ENCODE results near the gene CHD1. TPM values are rescaled to one million over a fixed set of nuclear protein-coding genes. Genes with fewer than 3 reads are reported as not detected.
A peak's percentile ranks its signal among the peaks of the same experiment; 100 is the strongest.

CHD1 gene
- total and polyA plus RNA-seq, 2 donors (not counting 1 experiment from before 2014, with no cell fraction given) = 18.2 to 48.4 TPM

DNA sequence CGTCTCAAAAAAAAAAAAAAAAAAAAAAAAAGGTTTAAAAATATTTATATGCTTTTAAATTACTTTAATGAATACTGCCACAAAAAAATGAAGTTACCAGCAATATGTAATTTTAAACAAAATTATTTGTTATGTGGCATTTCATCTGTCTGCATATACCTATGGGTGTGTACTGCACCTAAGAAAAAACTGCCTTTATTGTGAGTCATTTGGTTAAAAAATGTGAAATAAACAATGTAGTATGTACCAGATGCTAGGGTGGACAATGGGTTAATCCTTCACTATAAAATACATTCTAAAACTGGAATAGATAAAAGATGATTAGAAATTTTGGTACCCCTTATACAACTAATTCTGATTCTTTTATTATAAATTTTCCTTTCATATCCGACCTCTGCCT, 12.3 kb downstream of the CHD1 start:
- no peak overlapping the region for H3K4me3 ChIP-seq (replicated peaks in 1 of 4; ENCODE audit: control extremely low read depth in 1 of 4, insufficient read depth in 1 of 4, low read depth in 3 of 4, low read length in 4 of 4)
- H3K27me3 ChIP-seq (ENCODE audit: control insufficient read depth, insufficient read depth, low read length) = no peaks in the 10 kb centered on the region
- H3K4me2 ChIP-seq (ENCODE audit: extremely low read depth, insufficient read depth, low read length) = no peak overlapping the region
- no peak overlapping the region for H3K9ac ChIP-seq (ENCODE audit: insufficient read depth, low read length)
- no peaks in the 10 kb centered on the region for H3K4me1 ChIP-seq (ENCODE audit: control insufficient read depth, extremely low read depth, insufficient read depth, low read length)
- no peak overlapping the region for H3K27ac ChIP-seq (ENCODE audit: insufficient read depth, low read length)
- peaks cover 74% of the 10 kb centered on the region for H3K79me2 ChIP-seq (ENCODE audit: control insufficient read depth, insufficient read depth, low read length)
- H3K9me3 ChIP-seq (ENCODE audit: control insufficient read depth, insufficient read depth, low read depth, low read length) = no peaks in the 10 kb centered on the region
- H4K20me1 ChIP-seq (ENCODE audit: control insufficient read depth, extremely low read depth, insufficient read depth, low read length) = no peaks in the 10 kb centered on the region
- H3K36me3 ChIP-seq (ENCODE audit: control insufficient read depth, insufficient read depth, low read length) = peaks cover 3% of the 10 kb centered on the region
- no peak for DNase-seq (ENCODE audit: low read depth in 2 of 2)
- no peak overlapping the region for H2AFZ ChIP-seq (ENCODE audit: low read length)
- TF ChIP-seq CTCF (conservative IDR thresholded peaks at IDR 0.05 in 1 of 2, IDR thresholded peaks at IDR 0.05 in 1 of 2; ENCODE audit: low read depth in 1 of 2, low read length in 2 of 2) (no peak), EZH2 (IDR thresholded peaks at IDR 0.05; ENCODE audit: low read length, missing control alignments) (no peak)

- H3K79me2 ChIP-seq (ENCODE audit: control insufficient read depth, insufficient read depth, low read length) = peaks cover 72% of the 10 kb centered on the region
- H3K36me3 ChIP-seq (ENCODE audit: control insufficient read depth, insufficient read depth, low read length) = no peaks in the 10 kb centered on the region
- DNase-seq (ENCODE audit: low read depth in 2 of 2) = no peak
- no peaks in the 10 kb centered on the region for H3K9me3 ChIP-seq (ENCODE audit: control insufficient read depth, insufficient read depth, low read depth, low read length)
- H3K4me3 ChIP-seq (replicated peaks in 1 of 4; ENCODE audit: control extremely low read depth in 1 of 4, insufficient read depth in 1 of 4, low read depth in 3 of 4, low read length in 4 of 4) = no peak overlapping the region
- TF ChIP-seq CTCF (conservative IDR thresholded peaks at IDR 0.05 in 1 of 2, IDR thresholded peaks at IDR 0.05 in 1 of 2; ENCODE audit: low read depth in 1 of 2, low read length in 2 of 2) (no peak), EZH2 (IDR thresholded peaks at IDR 0.05; ENCODE audit: low read length, missing control alignments) (no peak)
- H3K9ac ChIP-seq (ENCODE audit: insufficient read depth, low read length) = no peak overlapping the region
- H4K20me1 ChIP-seq (ENCODE audit: control insufficient read depth, extremely low read depth, insufficient read depth, low read length) = no peaks in the 10 kb centered on the region
- no peak overlapping the region for H2AFZ ChIP-seq (ENCODE audit: low read length)
- H3K4me2 ChIP-seq (ENCODE audit: extremely low read depth, insufficient read depth, low read length) = no peak overlapping the region
- no peak overlapping the region for H3K27ac ChIP-seq (ENCODE audit: insufficient read depth, low read length)
- no peaks in the 10 kb centered on the region for H3K27me3 ChIP-seq (ENCODE audit: control insufficient read depth, insufficient read depth, low read length)
- no peaks in the 10 kb centered on the region for H3K4me1 ChIP-seq (ENCODE audit: control insufficient read depth, extremely low read depth, insufficient read depth, low read length)
Observed at GRCh38 chr5:98913911-98914310, 14.9 kb downstream of the CHD1 start.

DNA sequence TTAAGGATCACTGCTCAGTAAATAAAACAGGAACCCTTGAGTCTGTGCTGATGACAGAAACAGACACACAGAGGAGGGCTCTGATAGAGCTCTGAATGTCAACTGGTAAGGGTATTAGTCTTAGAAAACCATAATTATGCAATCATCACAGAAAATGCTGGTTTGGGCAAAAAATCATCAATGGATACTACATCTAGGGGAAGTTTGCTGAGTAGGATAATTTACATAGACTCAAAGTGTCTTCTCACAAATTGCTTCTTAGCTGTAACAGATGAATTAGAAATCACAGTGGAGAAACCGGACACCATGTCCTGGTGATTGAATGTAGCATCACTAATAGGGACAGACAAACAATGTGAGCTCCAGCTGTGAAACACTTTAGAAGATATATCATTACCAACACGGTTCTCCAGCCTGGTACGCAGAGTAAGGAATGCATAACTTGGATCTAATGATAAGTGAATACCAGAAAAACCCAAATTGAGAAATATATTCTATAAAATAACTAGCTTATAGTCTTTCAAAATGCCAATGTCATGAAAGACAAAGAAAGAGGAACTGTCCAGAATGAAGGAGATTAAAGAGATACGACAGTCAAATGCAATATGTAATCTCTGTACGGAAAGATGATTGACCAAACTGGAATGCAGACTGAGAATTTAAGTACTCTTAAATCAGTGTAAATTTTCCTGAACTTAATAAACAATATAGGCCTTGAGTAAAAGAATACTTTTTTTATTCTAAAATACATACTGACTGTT, 17.3 kb downstream of the CHD1 start:
- no peak overlapping the region for H3K27ac ChIP-seq (ENCODE audit: insufficient read depth, low read length)
- no peak overlapping the region for H3K4me3 ChIP-seq (replicated peaks in 1 of 4; ENCODE audit: control extremely low read depth in 1 of 4, insufficient read depth in 1 of 4, low read depth in 3 of 4, low read length in 4 of 4)
- no peak overlapping the region for H2AFZ ChIP-seq (ENCODE audit: low read length)

More for the DNA sequence above, 17.3 kb downstream of the CHD1 start:
- Histone ChIP-seq H3K9me3 (ENCODE audit: control insufficient read depth, insufficient read depth, low read depth, low read length) (no peaks in the 10 kb centered on the region), H4K20me1 (ENCODE audit: control insufficient read depth, extremely low read depth, insufficient read depth, low read length) (no peaks in the 10 kb centered on the region), H3K4me2 (ENCODE audit: extremely low read depth, insufficient read depth, low read length) (no peak overlapping the region), H3K4me1 (ENCODE audit: control insufficient read depth, extremely low read depth, insufficient read depth, low read length) (no peaks in the 10 kb centered on the region), H3K79me2 (ENCODE audit: control insufficient read depth, insufficient read depth, low read length) (peaks cover 62% of the 10 kb centered on the region), H3K27me3 (ENCODE audit: control insufficient read depth, insufficient read depth, low read length) (no peaks in the 10 kb centered on the region), H3K36me3 (ENCODE audit: control insufficient read depth, insufficient read depth, low read length) (no peaks in the 10 kb centered on the region), H3K9ac (ENCODE audit: insufficient read depth, low read length) (no peak overlapping the region)
- DNase-seq (ENCODE audit: low read depth in 2 of 2) = peak in 1 of 2 donors; percentile 35
- TF ChIP-seq CTCF (conservative IDR thresholded peaks at IDR 0.05 in 1 of 2, IDR thresholded peaks at IDR 0.05 in 1 of 2; ENCODE audit: low read depth in 1 of 2, low read length in 2 of 2) = no peak
- TF ChIP-seq EZH2 (IDR thresholded peaks at IDR 0.05; ENCODE audit: low read length, missing control alignments) = no peak
